ENCODE results near the gene FMO1. TPM values are rescaled to one million over a fixed set of nuclear protein-coding genes. Genes with fewer than 3 reads are reported as not detected.

The FMO1 gene
- not detected for total RNA-seq
- total RNA-seq (2013): not detected
- 0 to 0.08 (median 0) reads per million in 29 experiments for total RNA-seq

GRCh38 chr1:171248302-171248701 is at the start of gene FMO1:
Gene FMO1, plus strand, starts transcription at chr1:171248494. Its CDS starts 9,594 bp downstream, at chr1:171258088.
- H3K9me3 Mint-ChIP-seq: no peaks in the 10 kb centered on the region
- ChIA-PET POLR2A (no interaction called here), CTCF (interaction anchor here (0.6 to 3.5 kb wide), 3 partner anchors 65 to 559 kb away, joined by 4 to 22 read pairs (median 5); partner anchors contain the start of gene FMO4 (in 2 of the 2))
- no peaks in the 10 kb centered on the region for H3K9me3 ChIP-seq
- H3K27ac ChIP-seq (ENCODE audit: low read length): no peak within 1 kb of the TSS
- H3K4me3 Mint-ChIP-seq: no peak within 1 kb of the TSS
- no peaks in the 10 kb centered on the region for H3K36me3 Mint-ChIP-seq
- WGBS (ENCODE audit: insufficient coverage): 100% methylated on average over 1 of the region's 4 CpGs
- DNase-seq: no peak
- no peaks in the 10 kb centered on the region for H3K36me3 ChIP-seq (ENCODE audit: control insufficient read depth in 2 of 2, extremely low read depth in 1 of 2, insufficient read depth in 1 of 2, low read length in 1 of 2)
- ATAC-seq (replicated peaks in 1 of 4): no peak
- H3K4me3 ChIP-seq (ENCODE audit: control insufficient read depth in 1 of 2, extremely low read depth in 1 of 2, low read length in 1 of 2): no peak within 1 kb of the TSS
- peaks cover 34 to 38% of the 10 kb centered on the region in 2 donors for H3K27me3 Mint-ChIP-seq
- peaks cover 0 to 16% of the 10 kb centered on the region in 2 experiments for H3K4me1 ChIP-seq (ENCODE audit: control insufficient read depth in 1 of 2, extremely low read depth in 1 of 2, insufficient read depth in 2 of 2, low read length in 2 of 2)
- no peak within 1 kb of the TSS for H3K27ac Mint-ChIP-seq
- H3K4me1 Mint-ChIP-seq: peaks cover 6 to 17% (median 11%) of the 10 kb centered on the region in 3 donors
- peaks cover 7 to 19% of the 10 kb centered on the region in 2 experiments for H3K27me3 ChIP-seq (replicated peaks in 1 of 2; ENCODE audit: control insufficient read depth in 2 of 2, extremely low read depth in 1 of 2, insufficient read depth in 2 of 2, low read length in 1 of 2)

- WGBS (ENCODE audit: insufficient coverage): 87% methylated on average over 3 of the region's 5 CpGs
- Histone ChIP-seq H3K4me1 (ENCODE audit: control insufficient read depth in 1 of 2, extremely low read depth in 1 of 2, insufficient read depth in 2 of 2, low read length in 2 of 2) (no peaks in the 10 kb centered on the region), H3K9me3 (no peaks in the 10 kb centered on the region), H3K4me3 (ENCODE audit: control insufficient read depth in 1 of 2, extremely low read depth in 1 of 2, low read length in 1 of 2) (no peak overlapping the region), H3K27me3 (replicated peaks in 1 of 2; ENCODE audit: control insufficient read depth in 2 of 2, extremely low read depth in 1 of 2, insufficient read depth in 2 of 2, low read length in 1 of 2) (peaks cover 0 to 2% of the 10 kb centered on the region in 2 experiments), H3K27ac (ENCODE audit: low read length) (no peak overlapping the region), H3K36me3 (ENCODE audit: control insufficient read depth in 2 of 2, extremely low read depth in 1 of 2, insufficient read depth in 1 of 2, low read length in 1 of 2) (no peaks in the 10 kb centered on the region)
- Mint-ChIP-seq H3K27ac (no peak overlapping the region), H3K27me3 (peaks cover 9 to 30% of the 10 kb centered on the region in 2 donors), H3K36me3 (no peaks in the 10 kb centered on the region), H3K4me1 (no peaks in the 10 kb centered on the region), H3K4me3 (no peak overlapping the region), H3K9me3 (no peaks in the 10 kb centered on the region)
- ChIA-PET CTCF (interaction anchor here in 1 of 2 donors (0.6 kb wide), 1 partner anchor 17 kb away, joined by 4 read pairs; no protein-coding TSS in a partner anchor), POLR2A (no interaction called here)
- no peak for ATAC-seq (replicated peaks in 1 of 4)
- DNase-seq: no peak
Measured at GRCh38 chr1:171204296-171204695, 44.0 kb upstream of the FMO1 start.

GRCh38 chr1:171206204-171206977 is 41.9 kb upstream of the FMO1 start:
- no peak for DNase-seq
- ATAC-seq (replicated peaks in 1 of 4): no peak
- H3K4me3 ChIP-seq (ENCODE audit: control insufficient read depth in 1 of 2, extremely low read depth in 1 of 2, low read length in 1 of 2): no peak overlapping the region
- no peak overlapping the region for H3K27ac Mint-ChIP-seq
- no peaks in the 10 kb centered on the region for H3K36me3 ChIP-seq (ENCODE audit: control insufficient read depth in 2 of 2, extremely low read depth in 1 of 2, insufficient read depth in 1 of 2, low read length in 1 of 2)
- H3K27me3 ChIP-seq (replicated peaks in 1 of 2; ENCODE audit: control insufficient read depth in 2 of 2, extremely low read depth in 1 of 2, insufficient read depth in 2 of 2, low read length in 1 of 2): peaks cover 0 to 2% of the 10 kb centered on the region in 2 experiments
- H3K9me3 ChIP-seq: no peaks in the 10 kb centered on the region
- no peaks in the 10 kb centered on the region for H3K9me3 Mint-ChIP-seq
- no peaks in the 10 kb centered on the region for H3K4me1 ChIP-seq (ENCODE audit: control insufficient read depth in 1 of 2, extremely low read depth in 1 of 2, insufficient read depth in 2 of 2, low read length in 2 of 2)
- peaks cover 7 to 30% of the 10 kb centered on the region in 2 donors for H3K27me3 Mint-ChIP-seq
- H3K4me1 Mint-ChIP-seq: no peaks in the 10 kb centered on the region
- H3K27ac ChIP-seq (ENCODE audit: low read length): no peak overlapping the region
- 29% methylated on average over 2 of the region's 3 CpGs for WGBS (ENCODE audit: insufficient coverage)
- ChIA-PET POLR2A (no interaction called here), CTCF (no interaction called here)
- no peaks in the 10 kb centered on the region for H3K36me3 Mint-ChIP-seq
- no peak overlapping the region for H3K4me3 Mint-ChIP-seq

- no peaks in the 10 kb centered on the region for H3K4me1 ChIP-seq (ENCODE audit: control insufficient read depth in 1 of 2, extremely low read depth in 1 of 2, insufficient read depth in 2 of 2, low read length in 2 of 2)
- H3K36me3 Mint-ChIP-seq: no peaks in the 10 kb centered on the region
- H3K9me3 Mint-ChIP-seq: no peaks in the 10 kb centered on the region
- H3K4me1 Mint-ChIP-seq: no peaks in the 10 kb centered on the region
- H3K27me3 Mint-ChIP-seq: peaks cover 5 to 30% of the 10 kb centered on the region in 2 donors
- H3K27ac Mint-ChIP-seq: no peak overlapping the region
- WGBS (ENCODE audit: insufficient coverage): 83% methylated on average over 1 of the region's 1 CpG
- CTCF ChIA-PET: no interaction called here
- POLR2A ChIA-PET: no interaction called here
- peaks cover 0 to 2% of the 10 kb centered on the region in 2 experiments for H3K27me3 ChIP-seq (replicated peaks in 1 of 2; ENCODE audit: control insufficient read depth in 2 of 2, extremely low read depth in 1 of 2, insufficient read depth in 2 of 2, low read length in 1 of 2)
- H3K9me3 ChIP-seq: no peaks in the 10 kb centered on the region
- no peak for DNase-seq
- H3K4me3 ChIP-seq (ENCODE audit: control insufficient read depth in 1 of 2, extremely low read depth in 1 of 2, low read length in 1 of 2): no peak overlapping the region
- H3K4me3 Mint-ChIP-seq: no peak overlapping the region
- no peak overlapping the region for H3K27ac ChIP-seq (ENCODE audit: low read length)
- ATAC-seq (replicated peaks in 1 of 4): no peak
- H3K36me3 ChIP-seq (ENCODE audit: control insufficient read depth in 2 of 2, extremely low read depth in 1 of 2, insufficient read depth in 1 of 2, low read length in 1 of 2): no peaks in the 10 kb centered on the region
Measured at GRCh38 chr1:171206978-171207355, 41.3 kb upstream of the FMO1 start.

GRCh38 chr1:171207377-171207776 is 40.9 kb upstream of the FMO1 start:
- Mint-ChIP-seq H3K27me3 (peaks cover 5 to 30% of the 10 kb centered on the region in 2 donors), H3K4me1 (no peaks in the 10 kb centered on the region), H3K27ac (no peak overlapping the region), H3K36me3 (no peaks in the 10 kb centered on the region), H3K9me3 (no peaks in the 10 kb centered on the region), H3K4me3 (no peak overlapping the region)
- H3K27me3 ChIP-seq (replicated peaks in 1 of 2; ENCODE audit: control insufficient read depth in 2 of 2, extremely low read depth in 1 of 2, insufficient read depth in 2 of 2, low read length in 1 of 2): peaks cover 0 to 2% of the 10 kb centered on the region in 2 experiments
- CTCF ChIA-PET: no interaction called here
- H3K9me3 ChIP-seq: no peaks in the 10 kb centered on the region
- no peak for DNase-seq
- WGBS (ENCODE audit: insufficient coverage): no CpG with 5 or more reads among the region's 2 CpGs
- no peak for ATAC-seq (replicated peaks in 1 of 4)
- H3K4me3 ChIP-seq (ENCODE audit: control insufficient read depth in 1 of 2, extremely low read depth in 1 of 2, low read length in 1 of 2): no peak overlapping the region
- no peaks in the 10 kb centered on the region for H3K36me3 ChIP-seq (ENCODE audit: control insufficient read depth in 2 of 2, extremely low read depth in 1 of 2, insufficient read depth in 1 of 2, low read length in 1 of 2)
- no peak overlapping the region for H3K27ac ChIP-seq (ENCODE audit: low read length)
- no peaks in the 10 kb centered on the region for H3K4me1 ChIP-seq (ENCODE audit: control insufficient read depth in 1 of 2, extremely low read depth in 1 of 2, insufficient read depth in 2 of 2, low read length in 2 of 2)
- POLR2A ChIA-PET: no interaction called here

- no peaks in the 10 kb centered on the region for H3K4me1 ChIP-seq (ENCODE audit: control insufficient read depth in 1 of 2, extremely low read depth in 1 of 2, insufficient read depth in 2 of 2, low read length in 2 of 2)
- Mint-ChIP-seq H3K27me3 (peaks cover 6 to 26% of the 10 kb centered on the region in 2 donors), H3K27ac (no peak overlapping the region), H3K36me3 (no peaks in the 10 kb centered on the region), H3K4me3 (no peak overlapping the region), H3K4me1 (no peaks in the 10 kb centered on the region), H3K9me3 (no peaks in the 10 kb centered on the region)
- whole genome bisulfite sequencing (ENCODE audit: insufficient coverage): no CpG with 5 or more reads among the region's 1 CpG
- H3K36me3 ChIP-seq (ENCODE audit: control insufficient read depth in 2 of 2, extremely low read depth in 1 of 2, insufficient read depth in 1 of 2, low read length in 1 of 2): no peaks in the 10 kb centered on the region
- H3K4me3 ChIP-seq (ENCODE audit: control insufficient read depth in 1 of 2, extremely low read depth in 1 of 2, low read length in 1 of 2): no peak overlapping the region
- ATAC-seq (replicated peaks in 1 of 4) (no peak), DNase-seq (no peak)
- POLR2A ChIA-PET: no interaction called here
- CTCF ChIA-PET: no interaction called here
- no peak overlapping the region for H3K27ac ChIP-seq (ENCODE audit: low read length)
- H3K27me3 ChIP-seq (replicated peaks in 1 of 2; ENCODE audit: control insufficient read depth in 2 of 2, extremely low read depth in 1 of 2, insufficient read depth in 2 of 2, low read length in 1 of 2): peaks cover 0 to 2% of the 10 kb centered on the region in 2 experiments
- no peaks in the 10 kb centered on the region for H3K9me3 ChIP-seq
Measured at GRCh38 chr1:171210355-171210754, 37.9 kb upstream of the FMO1 start.

Measured in T-cell (primary cell).